Stimulated activated naive CD4-positive, alpha-beta T cell (primary cell): ENCODE data around the gene RGS9BP.
"Not testable (repeated sequence)": the region's sequence is repeated elsewhere in the genome, so short reads cannot be mapped to it uniquely, and the experiment has no call there.

ENCODE experiments used
- DNase-seq, 6 experiments: peaks; one replicate each; lab custom pipeline; 2025; lab: John Stamatoyannopoulos, UW

The RGS9BP gene, protein sequence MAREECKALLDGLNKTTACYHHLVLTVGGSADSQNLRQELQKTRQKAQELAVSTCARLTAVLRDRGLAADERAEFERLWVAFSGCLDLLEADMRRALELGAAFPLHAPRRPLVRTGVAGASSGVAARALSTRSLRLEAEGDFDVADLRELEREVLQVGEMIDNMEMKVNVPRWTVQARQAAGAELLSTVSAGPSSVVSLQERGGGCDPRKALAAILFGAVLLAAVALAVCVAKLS

DNA sequence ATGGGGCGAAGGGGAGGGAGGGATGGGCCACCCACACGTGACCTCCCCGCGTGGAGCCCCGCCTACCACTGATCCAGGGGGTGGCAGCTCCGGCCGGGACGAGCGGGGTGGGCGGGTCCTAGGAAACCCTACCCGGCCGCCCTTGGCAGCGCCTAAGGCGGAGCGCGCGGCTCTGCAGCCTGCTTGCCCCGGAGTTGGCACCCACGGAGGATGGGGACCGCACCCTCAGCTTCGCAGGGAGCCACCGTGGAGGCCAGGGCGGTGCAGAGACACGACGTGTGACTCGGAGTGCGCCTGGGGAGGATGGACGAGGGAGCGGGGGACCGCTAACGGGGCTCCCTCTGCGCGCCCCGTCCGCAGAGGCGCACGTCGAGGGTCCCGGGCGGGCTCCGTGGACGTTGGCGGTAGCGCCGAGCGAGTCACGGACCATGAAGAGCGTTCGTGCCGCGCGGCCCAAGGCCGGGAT lies at the start of gene RGS9BP:
Gene RGS9BP, plus strand, starts transcription at position 129 of the 466 bp plus-strand sequence. CDS start 416 bp downstream, outside the sequence.
- peak in 5 of 6 experiments; percentile 37 to 77 (median 63) for DNase-seq

DNA sequence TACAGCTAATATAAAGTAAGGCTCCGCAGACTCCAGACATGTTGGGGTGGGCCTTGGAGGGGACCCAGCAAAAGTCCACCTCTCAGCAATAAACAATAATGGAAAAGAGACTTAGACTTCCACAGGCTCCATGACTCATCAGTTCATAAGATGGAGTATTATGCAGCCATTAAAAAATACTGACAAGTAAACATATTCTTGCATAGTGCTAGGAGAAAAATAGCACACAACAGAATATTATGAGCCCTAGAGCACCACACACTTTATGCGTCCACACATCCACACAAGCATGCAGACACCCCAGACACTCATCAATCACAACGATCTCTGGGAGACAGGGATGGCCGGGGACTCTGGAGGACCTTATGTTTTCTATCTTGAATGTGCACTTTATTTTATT lies 48.7 kb upstream of the RGS9BP start:
- no peak for DNase-seq

DNA sequence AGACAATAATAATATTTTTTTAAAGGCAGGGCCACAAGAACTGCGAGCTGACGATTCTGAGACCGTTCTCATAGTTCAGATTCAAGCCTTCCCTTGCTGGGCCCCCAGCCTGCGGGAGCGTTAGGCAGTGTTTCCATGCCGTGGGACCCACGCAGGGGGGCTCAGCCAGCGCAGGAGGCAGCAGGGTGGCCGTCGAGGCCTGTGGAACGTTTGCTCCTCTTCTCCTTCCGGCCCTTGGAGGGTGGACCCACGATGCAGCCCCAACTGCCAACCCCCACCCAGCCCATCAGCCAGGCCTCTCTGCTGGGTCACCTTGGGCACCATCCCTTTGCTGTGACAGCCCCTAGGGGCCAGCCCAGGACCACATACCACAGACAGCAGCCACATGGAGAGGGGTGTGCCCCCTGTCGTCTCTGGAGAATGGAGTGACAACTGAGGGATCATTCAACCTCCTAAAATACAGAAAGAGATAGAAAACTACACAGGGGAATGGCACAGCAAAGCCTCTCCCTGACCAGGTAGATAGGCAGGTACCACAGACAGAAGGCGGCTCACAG lies 47.9 kb upstream of the RGS9BP start:
- DNase-seq: no peak

DNA sequence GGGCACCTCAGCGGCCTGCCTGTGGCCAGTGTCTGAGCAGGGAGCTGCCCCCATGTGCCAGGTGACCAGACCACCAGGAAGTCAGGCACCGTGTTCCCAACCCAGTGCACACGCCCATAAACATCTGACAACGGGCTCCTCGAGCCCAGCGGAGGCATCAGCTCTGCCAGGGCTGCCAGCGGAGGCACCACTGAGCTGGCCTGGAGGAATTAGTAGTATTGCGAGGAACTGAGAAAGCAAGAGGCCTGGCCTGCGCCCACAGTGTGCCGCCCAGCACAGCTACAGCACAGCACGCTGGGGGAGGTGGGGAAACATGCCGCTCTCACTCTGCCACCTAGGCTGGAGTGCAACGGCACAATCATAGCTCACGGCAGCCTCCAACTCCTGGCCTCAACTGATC lies 45.3 kb upstream of the RGS9BP start:
- no peak for DNase-seq

DNA sequence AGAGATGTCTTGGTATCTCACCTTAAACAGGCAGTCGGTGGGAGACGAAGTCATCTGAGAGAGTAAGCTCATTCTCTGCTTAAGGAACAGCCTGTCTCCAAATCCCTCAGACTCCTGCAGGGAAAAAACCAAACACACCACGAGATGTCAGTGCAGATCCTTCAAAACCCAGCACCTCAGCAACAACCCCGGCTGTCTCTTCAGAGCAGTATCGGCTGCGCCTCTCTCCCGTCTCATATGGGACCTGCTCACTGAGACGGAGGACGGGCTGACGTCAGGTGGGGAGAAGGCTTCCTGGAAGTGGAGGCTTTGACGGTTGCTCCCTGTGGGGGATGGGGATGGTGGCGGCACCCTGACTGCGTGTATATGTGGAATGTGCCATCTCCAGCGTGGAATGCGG lies 44.3 kb upstream of the RGS9BP start:
- no peak for DNase-seq

DNA sequence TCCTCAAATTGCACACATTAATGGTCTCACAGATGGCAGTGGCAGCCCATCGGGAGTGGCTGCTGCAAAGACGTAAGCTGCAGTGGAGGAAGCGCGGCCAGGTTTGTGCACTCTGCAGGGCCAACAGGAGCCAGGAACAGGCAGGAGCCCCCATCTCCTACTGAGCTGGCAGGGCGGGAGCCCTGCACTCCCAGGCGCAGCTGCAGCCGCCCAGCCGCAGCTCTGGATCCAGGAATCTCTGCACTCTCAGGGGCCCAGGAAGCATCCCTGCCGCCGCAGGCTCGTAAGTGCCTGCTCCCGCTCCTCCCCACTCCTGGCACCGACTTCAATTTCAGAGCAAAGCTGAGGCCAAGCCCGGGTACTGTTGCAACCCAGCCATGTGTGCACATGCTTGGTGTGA lies 38.2 kb upstream of the RGS9BP start:
- DNase-seq: no peak

DNA sequence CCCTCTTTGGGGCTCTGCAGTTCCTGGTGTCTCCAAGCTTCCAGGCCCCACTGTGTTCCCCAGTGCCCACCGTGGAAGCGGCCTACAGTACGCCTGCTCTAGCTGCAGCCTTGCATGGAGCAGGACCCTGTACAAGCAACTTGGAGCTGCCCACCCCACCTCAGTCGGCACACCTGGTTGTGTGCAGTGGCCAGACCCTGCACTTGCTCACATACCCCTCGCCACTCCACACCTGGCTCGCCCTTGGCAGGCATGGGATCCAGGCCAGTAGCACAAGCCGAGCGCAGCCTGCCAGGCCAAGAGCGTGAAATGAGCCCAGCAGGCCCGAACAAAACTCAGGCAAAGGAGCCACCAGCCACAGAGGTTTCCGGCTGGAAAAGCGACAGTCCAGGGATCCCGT lies 37.0 kb upstream of the RGS9BP start:
- DNase-seq: no peak

DNA sequence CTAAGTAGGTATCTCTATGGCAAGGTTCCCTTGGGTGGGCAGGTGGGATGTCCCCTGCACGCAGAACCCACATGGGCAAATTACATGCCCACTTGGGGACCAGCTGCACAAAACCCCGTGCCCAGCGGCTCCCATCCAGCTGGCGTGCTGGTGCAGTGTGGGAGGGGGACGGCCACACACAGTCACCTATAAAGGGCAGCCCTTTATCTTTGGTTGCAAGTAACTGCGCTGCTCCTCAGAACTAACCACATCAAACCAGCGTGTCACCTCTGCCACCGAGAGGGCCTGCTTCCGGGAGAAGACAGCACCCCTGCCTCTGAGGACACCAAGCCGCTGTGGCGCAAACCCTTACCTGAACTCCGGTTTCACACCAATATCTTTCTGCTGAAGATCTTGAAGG lies 32.9 kb upstream of the RGS9BP start:
- peak in 5 of 6 experiments; percentile 35 to 75 (median 49) for DNase-seq

DNA sequence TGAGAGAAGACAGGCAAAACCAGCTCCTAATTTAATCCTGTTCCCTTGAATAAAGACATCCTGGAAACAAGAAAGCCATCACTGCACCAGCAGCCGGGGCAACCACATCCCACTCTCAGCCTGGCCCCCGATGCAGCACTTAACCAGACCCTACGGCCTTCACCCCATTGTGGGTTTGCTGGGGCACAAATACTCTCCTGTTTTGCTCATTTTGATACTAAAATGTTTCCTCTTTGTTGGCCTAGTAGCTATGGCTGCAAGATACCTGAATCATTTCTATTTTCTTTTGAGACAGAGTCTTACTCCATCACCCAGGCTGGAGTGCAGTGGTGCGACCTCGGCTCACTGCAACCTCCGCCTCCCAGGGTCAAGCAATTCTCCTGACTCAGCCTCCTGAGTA lies 29.1 kb upstream of the RGS9BP start:
- no peak for DNase-seq

DNA sequence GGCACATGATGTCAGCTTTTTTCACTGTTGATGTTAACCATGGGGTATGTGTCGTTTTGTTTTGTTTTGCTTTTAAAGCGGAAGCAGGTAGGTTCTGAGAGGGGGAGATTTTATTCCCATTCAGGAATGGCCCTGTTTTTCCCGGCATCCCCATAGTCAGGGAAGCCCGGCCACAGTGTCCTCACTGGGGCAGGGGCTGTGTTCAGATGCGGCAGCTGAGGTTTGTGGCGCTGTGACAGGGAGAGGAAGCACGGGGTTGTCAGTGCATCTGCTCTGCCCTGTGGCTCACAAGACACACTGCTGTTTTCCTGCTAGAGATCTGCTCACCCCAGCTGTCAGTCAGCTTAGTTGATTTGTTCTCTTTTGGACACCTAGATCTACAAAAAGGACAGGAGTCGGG lies 28.3 kb upstream of the RGS9BP start:
- DNase-seq: no peak

DNA sequence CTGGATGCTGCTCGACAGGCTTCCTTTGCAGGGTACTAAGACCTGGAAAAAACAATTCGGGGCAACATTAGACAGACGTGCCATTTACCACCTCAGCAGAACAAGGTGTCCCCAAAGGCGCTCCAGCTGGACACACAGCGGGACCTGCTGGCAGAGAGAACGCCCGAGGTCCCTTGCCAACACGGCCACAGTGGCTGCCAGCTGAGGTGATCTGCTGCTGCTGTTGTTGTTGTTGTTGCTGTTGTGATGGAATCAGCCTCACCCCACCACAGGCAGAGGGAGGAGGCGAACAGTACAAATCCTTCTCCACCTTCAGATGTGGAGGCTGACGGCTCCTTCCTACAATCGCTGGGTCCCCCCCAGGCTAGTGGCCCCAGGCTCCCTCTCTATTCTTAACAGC lies 25.9 kb upstream of the RGS9BP start:
- DNase-seq: no peak

DNA sequence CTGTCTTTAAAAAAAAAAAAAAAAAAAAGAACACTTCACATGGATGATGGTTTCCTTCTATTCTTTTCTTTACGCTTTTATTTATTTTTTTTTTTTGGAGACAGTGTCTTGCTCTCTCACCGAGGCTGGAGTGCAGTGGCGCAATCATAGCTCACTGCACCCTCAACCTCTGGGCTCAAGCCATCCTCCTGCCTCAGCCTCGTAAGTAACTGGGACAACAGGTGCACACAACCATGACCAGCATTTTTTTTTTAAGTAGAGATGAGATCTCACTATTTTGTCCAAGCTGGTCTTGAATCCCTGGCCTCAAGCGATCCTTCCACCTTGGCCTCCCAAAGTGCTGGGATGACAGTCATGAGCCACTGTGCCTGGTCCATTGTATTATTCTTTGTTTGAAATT lies 25.0 kb upstream of the RGS9BP start:
- no peak for DNase-seq

DNA sequence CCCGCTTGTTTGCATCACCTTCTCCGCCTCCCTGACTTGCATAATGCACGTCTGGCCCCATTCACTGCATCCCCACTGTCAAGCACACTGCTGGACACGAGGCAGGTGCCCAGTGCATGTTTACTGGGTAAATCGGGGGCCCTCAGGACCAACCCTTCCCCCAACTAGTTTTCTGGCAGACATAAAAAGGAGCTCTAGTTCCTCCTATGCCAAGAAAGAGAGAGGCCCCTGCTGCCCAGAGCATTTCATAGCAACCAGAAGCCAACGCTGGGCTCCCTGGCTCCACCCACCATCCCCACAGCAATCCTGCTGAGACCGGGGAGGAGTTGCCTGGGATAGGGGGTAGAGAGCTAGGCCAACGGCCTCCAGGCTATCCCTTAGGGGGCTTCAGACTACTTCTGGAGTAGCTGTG lies 23.9 kb upstream of the RGS9BP start:
- no peak for DNase-seq

DNA sequence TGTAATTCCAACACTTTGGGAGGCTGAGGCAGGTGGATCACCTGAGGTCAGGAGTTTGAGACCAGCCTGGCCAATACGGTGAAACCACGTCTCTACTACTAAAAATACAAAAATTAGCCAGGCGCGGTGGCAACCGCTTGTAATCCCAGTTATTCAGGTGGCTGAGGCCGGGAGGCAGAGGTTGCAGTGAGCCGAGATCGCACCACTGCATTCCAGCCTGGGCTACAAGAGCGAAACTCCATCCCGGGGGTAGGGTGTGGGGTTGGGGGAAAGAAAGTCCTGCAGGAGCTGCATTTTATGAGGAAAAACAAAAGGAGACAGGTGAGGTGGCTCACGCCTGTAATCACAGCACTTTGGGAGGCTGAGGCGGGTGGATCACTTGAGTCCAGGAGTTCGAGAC lies 23.3 kb upstream of the RGS9BP start:
- not testable (repeated sequence) for DNase-seq

DNA sequence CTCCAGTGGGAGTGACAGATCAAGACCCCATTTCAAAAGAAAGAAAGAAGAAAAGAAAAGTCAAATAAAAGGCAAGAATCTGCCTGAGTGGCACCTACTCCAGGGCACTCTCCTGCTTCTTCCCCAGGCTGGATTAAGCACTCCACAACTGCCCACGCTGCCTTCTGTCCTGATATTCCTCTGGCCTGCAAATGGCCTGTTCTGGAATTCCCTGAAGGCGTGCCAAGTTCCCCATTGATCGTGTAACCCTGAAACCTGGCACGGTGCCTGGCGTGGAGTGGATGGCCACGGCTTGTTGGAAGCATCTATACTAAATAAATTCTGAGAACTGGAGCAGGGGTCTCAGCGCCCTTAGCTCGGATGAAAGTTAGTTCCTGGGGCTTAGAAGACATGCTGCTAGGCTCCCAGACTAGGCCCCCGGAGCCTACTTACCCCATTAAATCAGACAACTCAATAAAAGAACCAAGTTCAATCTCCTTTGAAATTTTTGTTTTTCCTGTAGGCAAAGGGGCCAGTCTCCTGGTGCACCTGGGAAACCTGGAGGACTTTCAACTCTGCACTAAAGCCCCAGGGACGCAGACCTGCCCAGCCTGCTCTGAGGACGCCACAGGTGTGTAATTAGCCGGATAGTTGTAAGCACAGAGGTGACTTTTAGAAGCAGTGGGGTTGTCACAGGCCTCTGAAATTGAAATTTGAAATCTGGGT lies 22.6 kb upstream of the RGS9BP start:
- no peak for DNase-seq

DNA sequence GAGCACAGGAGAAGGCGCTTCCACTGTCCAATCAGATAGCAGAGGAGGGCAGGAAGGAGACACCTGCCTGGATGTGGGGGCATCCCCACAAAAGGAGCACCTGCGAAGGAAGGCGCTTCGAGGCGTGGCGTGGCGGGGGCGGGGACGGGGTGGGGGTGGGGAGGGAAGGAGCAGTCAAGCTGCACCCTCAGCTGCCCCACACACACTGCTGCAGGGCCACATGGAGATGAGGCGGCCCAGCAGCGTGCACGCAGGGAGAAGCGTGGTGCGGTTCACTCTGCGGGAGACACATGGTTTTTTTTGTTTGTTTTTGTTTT lies 22.1 kb upstream of the RGS9BP start:
- DNase-seq: no peak

DNA sequence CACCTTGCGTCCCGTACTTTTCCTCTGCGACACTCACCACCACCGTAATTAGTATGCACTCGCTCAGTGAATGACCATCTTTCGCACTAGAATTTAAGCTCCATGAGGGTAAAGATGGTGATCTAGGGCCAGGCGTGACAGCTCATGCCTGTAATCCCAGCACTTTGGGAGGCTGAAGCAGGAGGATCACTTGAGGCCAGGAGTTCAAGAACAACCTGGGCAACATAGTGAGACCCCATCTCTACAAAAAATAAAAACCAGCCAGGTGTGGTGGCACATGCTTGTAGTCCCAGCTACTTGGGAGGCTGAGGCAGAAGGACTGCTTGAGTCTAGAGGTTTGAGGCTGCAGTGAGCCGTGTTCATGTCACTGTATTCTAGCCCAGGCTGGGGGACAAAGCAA lies 19.3 kb upstream of the RGS9BP start:
- DNase-seq: not testable (repeated sequence)

DNA sequence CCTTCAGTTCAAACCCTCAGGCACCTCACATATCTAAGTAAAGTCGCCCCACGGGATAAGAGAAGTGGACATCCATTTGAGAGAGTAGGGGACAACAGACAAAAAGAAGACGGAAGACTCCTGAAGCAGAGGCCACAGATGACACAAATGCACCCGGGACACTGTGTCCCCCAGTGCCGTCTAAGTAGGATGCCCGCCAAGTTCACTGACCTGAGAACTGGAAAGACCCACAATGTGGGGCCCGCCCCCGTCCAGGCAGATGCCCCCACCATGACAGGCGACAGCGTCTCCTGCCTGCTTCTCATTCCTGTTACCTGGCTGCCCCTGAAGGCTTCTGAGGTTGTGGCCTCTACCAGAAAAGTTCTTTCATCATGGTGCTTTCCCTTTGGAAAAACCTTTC lies 17.6 kb upstream of the RGS9BP start:
- no peak for DNase-seq

DNA sequence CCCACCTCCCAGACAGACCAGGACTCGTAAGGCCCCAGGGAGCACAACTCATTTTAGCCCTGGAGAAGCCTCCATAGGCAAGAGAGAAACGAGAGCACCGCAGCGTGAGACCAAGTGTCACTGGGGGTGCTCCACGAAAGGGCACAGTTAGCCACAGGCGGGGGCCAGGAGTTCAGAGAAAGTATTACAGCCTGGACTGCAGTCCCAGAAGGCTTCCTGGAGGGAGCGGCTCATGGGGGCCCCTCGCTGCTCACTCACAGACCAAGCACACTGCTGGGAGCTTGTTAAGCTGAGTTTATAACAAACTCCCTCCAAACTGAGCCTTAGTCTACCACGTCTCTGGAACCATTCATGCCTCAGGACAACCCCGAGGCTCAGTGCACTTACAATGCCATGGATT lies 17.1 kb upstream of the RGS9BP start:
- no peak for DNase-seq

DNA sequence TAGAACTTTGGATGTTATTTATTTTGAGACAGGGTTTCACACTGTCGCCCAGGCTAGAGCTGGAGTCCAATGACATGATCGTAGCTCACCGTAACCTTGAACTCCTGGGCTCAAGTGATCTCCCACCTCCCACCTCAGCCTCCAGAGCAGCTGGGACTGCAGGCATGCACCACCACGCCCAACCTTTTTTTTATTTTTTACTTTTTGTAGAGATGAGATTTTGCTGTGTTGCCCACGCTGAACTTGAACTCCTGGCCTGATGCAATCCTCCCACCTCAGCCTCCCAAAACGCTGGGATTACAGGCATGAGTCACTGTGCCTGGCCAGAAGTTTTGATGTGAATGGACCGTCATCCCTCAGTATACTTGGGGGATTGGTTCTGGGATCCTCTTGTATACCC lies 14.3 kb upstream of the RGS9BP start:
- DNase-seq: no peak

DNA sequence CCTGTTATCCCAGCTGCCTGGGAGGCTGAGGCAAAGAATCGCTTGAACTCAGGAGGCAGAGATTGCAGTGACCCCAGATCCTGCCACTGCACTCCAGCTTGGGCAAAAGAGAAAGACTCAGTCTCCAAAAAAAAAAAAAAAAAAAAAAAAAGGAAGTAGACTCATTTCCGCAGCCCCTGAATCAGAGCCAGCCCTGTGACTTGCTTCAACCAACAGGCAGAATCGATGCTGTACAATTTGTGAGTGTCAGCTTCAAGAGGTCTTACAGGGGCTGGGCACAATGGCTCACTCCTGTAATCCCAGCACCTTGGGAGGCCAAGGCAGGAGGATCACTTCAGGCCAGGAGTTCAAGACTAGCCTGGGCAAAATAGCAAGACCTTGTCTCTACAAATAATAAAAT lies 13.5 kb upstream of the RGS9BP start:
- no peak for DNase-seq

DNA sequence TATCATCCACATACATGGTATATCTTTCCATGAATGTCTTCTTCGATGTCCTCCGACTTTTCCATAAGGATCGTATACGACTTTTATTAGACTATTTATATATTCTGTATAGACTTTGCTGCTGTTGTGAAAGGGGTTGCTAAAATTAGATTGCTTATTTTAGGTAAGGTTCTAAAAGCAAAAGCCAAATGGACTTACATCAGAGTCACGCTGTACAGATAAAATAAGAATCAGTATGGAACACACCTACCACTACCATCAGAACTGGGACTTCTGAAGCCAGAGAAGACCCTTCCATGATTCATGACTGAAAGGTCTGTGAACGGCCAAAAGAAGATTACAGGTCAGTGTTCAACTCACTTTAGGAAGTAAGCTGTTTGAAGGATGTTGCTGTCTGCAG lies 9.6 kb upstream of the RGS9BP start:
- DNase-seq: no peak

DNA sequence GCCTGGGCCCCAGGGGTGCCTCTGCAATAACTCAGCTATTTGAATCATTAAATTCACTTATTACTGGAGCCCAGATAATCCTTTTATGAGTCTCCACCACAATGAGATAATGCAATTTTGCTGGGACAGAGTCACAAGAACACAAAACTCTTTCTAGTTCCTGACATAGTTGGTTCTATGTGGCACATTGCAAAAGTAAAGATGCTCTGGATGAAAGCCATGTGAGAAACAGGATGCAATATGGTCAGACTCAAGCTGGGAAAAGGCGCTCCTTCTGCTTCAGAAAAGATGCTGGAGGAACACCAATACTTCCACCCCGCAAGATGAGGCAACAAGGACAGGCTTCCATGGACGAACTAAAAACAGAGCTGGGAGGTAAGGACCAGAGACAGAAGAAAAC lies 6.3 kb upstream of the RGS9BP start:
- no peak for DNase-seq
